Measurements from ENCODE around the gene MTHFD1L.

MTHFD1L gene

GRCh38 chr6:151128763-151129370 lies 263.4 kb downstream of the MTHFD1L start:
- DNase-seq, result no peak

GRCh38 chr6:151130329-151130728 lies 264.8 kb downstream of the MTHFD1L start:
- DNase-seq, result no peak

GRCh38 chr6:151131324-151132007 lies 266.0 kb downstream of the MTHFD1L start:
- DNase-seq, result no peak

DNA sequence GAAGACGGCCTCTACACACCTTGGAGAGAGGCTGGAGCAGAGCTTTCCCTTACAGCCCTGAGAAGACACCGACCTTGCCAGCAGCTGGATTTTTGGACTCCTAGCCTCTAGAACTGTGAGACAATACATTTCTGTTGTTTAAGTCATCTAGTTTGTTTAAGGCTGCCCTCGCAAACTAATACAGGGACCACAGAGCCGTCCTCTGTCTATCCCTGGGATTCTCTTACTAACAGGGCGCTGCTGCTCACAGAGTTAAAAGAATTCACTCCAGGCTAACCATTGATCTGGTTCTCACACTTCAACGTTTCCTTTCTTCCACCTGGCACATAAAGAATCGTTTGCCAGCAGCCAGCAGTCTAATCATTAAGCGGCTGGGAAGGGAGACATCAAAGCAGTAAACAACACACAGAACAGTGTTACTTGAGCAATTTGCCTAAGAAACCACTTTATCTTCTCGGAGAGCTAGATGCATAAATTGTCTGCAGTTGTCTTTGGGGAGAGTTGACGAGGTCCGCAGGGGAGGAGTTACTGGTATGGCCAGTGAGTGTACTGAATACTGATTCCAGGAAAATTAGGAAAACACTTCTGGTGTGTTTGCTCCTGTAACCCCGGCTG lies 270.7 kb downstream of the MTHFD1L start:
- no peak for DNase-seq

- DNase-seq, result no peak
Observed at GRCh38 chr6:151137542-151137941, 272.0 kb downstream of the MTHFD1L start.

GRCh38 chr6:151139524-151139923 lies 274.0 kb downstream of the MTHFD1L start:
- DNase-seq, result no peak

- DNase-seq, result no peak
Observed at GRCh38 chr6:151140767-151141166, 275.3 kb downstream of the MTHFD1L start.

DNA sequence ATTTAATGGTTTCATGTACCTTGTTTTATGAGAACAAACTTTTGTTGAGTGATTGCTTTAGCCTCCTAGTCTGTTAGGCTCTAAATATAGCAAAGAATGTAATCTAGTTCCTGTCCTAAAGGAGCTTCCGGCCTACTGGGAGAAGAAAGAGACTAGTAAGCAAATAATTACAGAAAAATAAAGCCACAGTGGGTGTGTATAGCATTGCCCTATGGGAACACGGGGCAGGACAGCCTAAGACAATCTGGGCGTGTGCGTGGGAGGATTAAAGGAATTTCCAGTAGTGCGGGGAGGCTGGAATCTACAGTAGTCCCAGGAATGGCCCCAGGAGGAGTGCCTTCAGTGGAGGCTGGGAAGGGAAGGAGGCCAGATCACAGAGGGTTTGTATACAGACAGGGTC lies 276.2 kb downstream of the MTHFD1L start:
- DNase-seq, result no peak

DNA sequence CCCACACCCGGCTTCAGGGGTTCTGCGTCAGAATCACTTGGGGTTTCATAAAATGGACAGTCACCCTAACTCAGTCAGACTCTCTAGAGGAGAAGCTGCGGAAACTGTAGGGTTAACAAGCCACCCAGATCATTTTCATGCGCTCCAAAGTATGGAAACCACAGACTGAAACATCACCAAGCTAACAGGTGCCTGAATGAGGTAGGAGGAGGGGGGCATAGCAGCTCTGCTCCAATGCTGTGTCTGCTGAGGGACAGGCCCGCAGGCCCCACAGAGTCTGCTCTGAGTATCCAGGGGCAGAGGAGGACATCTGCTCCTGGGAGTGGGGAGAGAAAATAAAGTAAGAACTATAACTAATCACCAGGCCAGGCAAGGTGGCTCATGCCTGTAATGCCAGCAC lies 277.2 kb downstream of the MTHFD1L start:
- DNase-seq, result no peak

DNA sequence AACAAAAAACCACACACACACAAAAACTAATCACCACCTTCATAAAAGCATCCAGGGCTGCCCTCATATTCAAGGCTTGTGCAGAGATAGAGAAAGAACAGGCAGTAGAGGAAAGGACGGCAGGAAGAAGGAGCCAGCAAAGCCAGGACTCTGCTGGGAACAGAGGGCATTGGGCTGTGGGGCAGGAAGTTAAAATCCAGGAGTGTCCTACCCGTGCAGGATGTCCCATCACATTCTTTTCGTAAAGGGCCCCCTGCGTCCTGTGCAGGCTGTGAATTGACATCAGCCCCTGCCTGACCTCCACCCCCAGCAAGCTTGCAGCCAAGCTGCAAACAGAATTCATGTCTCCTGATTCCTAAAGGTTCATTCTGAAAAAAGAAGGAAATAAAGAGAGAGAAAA lies 277.8 kb downstream of the MTHFD1L start:
- DNase-seq, result no peak

DNA sequence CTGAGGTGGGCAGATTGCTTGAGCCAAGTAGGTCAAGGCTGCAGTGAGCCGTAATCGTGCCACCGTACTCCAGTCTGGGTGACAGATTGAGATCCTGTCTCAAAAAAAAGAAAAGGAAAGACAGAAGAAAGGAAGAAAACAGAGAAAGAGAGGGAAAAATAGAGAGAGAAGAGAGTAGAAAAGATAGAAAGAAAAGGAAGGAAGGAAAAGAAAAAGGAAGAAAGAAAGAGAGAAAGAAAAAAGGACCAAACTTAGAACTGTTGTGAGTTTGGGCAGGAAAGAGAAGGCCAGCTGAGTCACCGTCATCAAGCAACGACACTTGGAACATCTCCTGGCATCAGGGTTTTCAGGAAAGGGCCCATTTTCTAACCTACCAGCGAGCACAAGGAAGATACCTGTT lies 278.3 kb downstream of the MTHFD1L start:
- no peak for DNase-seq

DNA sequence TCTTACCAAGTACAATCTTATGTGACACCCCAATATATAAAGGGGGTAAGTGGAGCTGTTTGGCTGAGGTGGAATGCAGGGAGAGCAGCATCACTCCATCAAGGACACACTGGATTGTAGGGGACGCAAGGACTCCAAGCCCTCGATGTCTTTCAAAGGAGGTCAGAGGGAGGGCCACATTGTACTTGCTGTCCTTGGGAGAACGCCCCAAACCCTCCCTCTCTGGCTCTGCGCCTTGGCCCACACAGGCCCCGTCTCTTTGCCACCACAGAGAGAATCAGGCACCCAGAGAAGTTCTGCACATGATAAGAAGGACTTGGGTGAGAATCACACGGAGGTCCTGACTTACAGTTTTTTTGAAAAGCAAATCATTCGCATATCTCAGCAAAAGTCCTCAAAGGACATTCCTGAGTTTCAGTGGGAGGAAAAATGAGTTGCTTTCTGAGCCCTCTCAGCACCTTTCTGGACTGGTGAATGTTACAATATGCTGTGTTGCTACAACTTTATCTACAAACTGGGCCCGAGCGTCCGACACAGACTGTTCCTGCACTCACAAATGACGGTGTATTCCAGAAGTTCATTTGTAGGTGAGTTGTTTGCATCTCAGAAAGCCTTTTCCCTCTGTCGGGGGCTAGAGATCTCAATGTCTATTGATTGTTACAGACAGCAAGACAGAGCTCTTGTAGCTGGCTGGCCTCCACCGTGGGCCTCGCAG lies 281.8 kb downstream of the MTHFD1L start:
- DNase-seq, result no peak

- DNase-seq, result no peak
Observed at GRCh38 chr6:151148111-151148510, 282.6 kb downstream of the MTHFD1L start.

DNA sequence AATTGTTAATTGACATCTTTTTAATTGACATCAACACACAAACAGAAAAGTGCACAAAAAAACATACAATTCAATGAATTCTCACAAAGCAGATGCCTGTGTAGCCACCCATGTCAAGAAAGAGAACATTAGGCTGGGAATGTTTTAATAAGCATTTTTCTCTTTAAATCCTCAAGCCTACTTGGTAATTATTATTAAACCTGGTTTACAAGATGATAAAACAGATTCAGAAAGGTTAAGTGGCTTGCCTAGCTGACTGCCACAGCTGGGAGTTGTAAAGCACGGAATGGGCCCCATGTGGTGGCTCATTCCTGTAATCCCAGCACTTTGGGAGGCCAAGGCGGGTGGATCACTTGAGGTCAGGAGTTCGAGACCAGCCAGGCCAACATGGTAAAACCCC lies 284.3 kb downstream of the MTHFD1L start:
- DNase-seq, result no peak

Data from SHP77 (cell line).